D721Med (cell line): ENCODE measurements around the gene CA12.
"Not testable (repeated sequence)": the region's sequence is repeated elsewhere in the genome, so short reads cannot be mapped to it uniquely, and the experiment has no call there.

ENCODE experiments used
- DNase-seq: peaks from one replicate; pipeline ENCODE4 v3.0.0; 2011; ENCODE audit warnings: low spot score; ENCODE audit not compliant: insufficient read length
- FAIRE-seq: peaks from 2 replicates; lab custom pipeline; 2011; peaks lifted over from hg19 to GRCh38; lab: Jason Lieb, UNC
- CTCF ChIP-seq: IDR thresholded peaks from 2 replicates; pipeline ENCODE4 v1.5.1; 2012; ENCODE audit warnings: mild to moderate bottlenecking, control low read depth; ENCODE audit not compliant: insufficient read depth; ENCODE audit errors: missing control alignments

CA12 gene

GRCh38 chr15:63420333-63420747 lies 38.7 kb upstream of the CA12 start:
- FAIRE-seq (no peak), DNase-seq (no peak)
- no peak for TF ChIP-seq CTCF

- TF ChIP-seq CTCF = no peak
- no peak for DNase-seq
- FAIRE-seq = no peak
Measured at GRCh38 chr15:63418811-63419210, 37.2 kb upstream of the CA12 start.

- DNase-seq (no peak), FAIRE-seq (no peak)
- TF ChIP-seq CTCF = no peak
Measured at GRCh38 chr15:63417721-63418120, 36.1 kb upstream of the CA12 start.

GRCh38 chr15:63417274-63417673 lies 35.6 kb upstream of the CA12 start:
- FAIRE-seq, DNase-seq: not testable (repeated sequence)

GRCh38 chr15:63414474-63415120 lies 33.0 kb upstream of the CA12 start:
- DNase-seq = no peak
- no peak for FAIRE-seq
- no peak for TF ChIP-seq CTCF

- no peak for FAIRE-seq
- TF ChIP-seq CTCF = no peak
- no peak for DNase-seq
Measured at GRCh38 chr15:63412551-63412950, 30.9 kb upstream of the CA12 start.

- FAIRE-seq (no peak), DNase-seq (no peak)
- TF ChIP-seq CTCF = no peak
Measured at GRCh38 chr15:63411866-63412265, 30.2 kb upstream of the CA12 start.
